GM23248 (cell line): Measurements from ENCODE around the gene VCL. TPM values are rescaled to one million over a fixed set of nuclear protein-coding genes. Genes with fewer than 3 reads are reported as not detected.
"Not testable (repeated sequence)": the region's sequence is repeated elsewhere in the genome, so short reads cannot be mapped to it uniquely, and the experiment has no call there.

ENCODE experiments used
- DNase-seq: peaks from one replicate; pipeline ENCODE4 v3.0.0-alpha.2; 2015
- H2AFZ ChIP-seq: fragments of 200-600 bp; sonication (generic); 2 replicates; pipeline ENCODE4 v1.6.1; 2016; ENCODE audit warnings: antibody characterized with exemption
- H3F3A ChIP-seq: fragments of 200-600 bp; sonication (generic); 2 replicates; pipeline ENCODE4 v1.6.1; 2016; ENCODE audit warnings: mild to moderate bottlenecking, antibody characterized with exemption, mixed run types; ENCODE audit not compliant: insufficient read depth
- H3K27ac ChIP-seq: fragments of 200-600 bp; sonication (generic); 2 replicates; pipeline ENCODE4 v1.5.1; 2016; ENCODE audit warnings: mild to moderate bottlenecking
- H3K27me3 ChIP-seq: fragments of 200-600 bp; sonication (generic); replicated peaks from 2 replicates; pipeline ENCODE4 v1.6.1; 2016; ENCODE audit warnings: mild to moderate bottlenecking; ENCODE audit not compliant: insufficient read depth
- H3K36me3 ChIP-seq: fragments of 200-600 bp; sonication (generic); 2 replicates; pipeline ENCODE4 v1.6.1; 2016; ENCODE audit warnings: low read depth, mild to moderate bottlenecking
- H3K4me1 ChIP-seq: fragments of 200-600 bp; sonication (generic); 2 replicates; pipeline ENCODE4 v1.6.1; 2016; ENCODE audit warnings: mild to moderate bottlenecking; ENCODE audit not compliant: insufficient read depth
- H3K4me2 ChIP-seq: fragments of 200-600 bp; sonication (generic); one replicate; pipeline ENCODE4 v1.6.1; 2016; ENCODE audit warnings: mild to moderate bottlenecking; ENCODE audit not compliant: unreplicated experiment
- H3K4me3 ChIP-seq: fragments of 200-600 bp; sonication (generic); 2 replicates; pipeline ENCODE4 v1.5.1; 2016; ENCODE audit warnings: mild to moderate bottlenecking
- H3K79me2 ChIP-seq: fragments of 200-600 bp; sonication (generic); 2 replicates; pipeline ENCODE4 v1.6.1; 2016; ENCODE audit warnings: mild to moderate bottlenecking; ENCODE audit not compliant: insufficient read depth
- H3K9ac ChIP-seq: fragments of 200-600 bp; sonication (generic); 2 replicates; pipeline ENCODE4 v1.6.1; 2016; ENCODE audit warnings: mild to moderate bottlenecking
- H3K9me2 ChIP-seq: fragments of 200-600 bp; sonication (generic); 2 replicates; pipeline ENCODE4 v1.6.1; 2016; ENCODE audit warnings: mixed run types, mild to moderate bottlenecking, moderate library complexity; ENCODE audit not compliant: insufficient read depth
- H3K9me3 ChIP-seq: fragments of 200-600 bp; sonication (generic); one replicate; pipeline ENCODE4 v1.6.1; 2017; ENCODE audit warnings: low read depth
- H4K20me1 ChIP-seq: fragments of 200-600 bp; sonication (generic); 2 replicates; pipeline ENCODE4 v1.6.0; 2016; ENCODE audit not compliant: insufficient read depth
- EZH2 ChIP-seq: fragments of 200-600 bp; sonication (generic); IDR thresholded peaks from 2 replicates; pipeline ENCODE4 v1.6.1; 2018; ENCODE audit warnings: antibody characterized with exemption, mild to moderate bottlenecking; ENCODE audit not compliant: insufficient read depth, poor library complexity, severe bottlenecking
- EZH2phosphoT487 ChIP-seq: fragments of 200-600 bp; sonication (generic); IDR thresholded peaks from 2 replicates; pipeline ENCODE4 v1.6.1; 2018; ENCODE audit warnings: antibody characterized with exemption, moderate library complexity, mild to moderate bottlenecking, low read depth; ENCODE audit not compliant: insufficient read depth
- WGBS, 2 experiments: methylation state at CpG; one replicate each; pipeline ENCODE4 v1.1.6; 2015 to 2017; ENCODE audit warnings: low lambda C conversion rate in 2 of 2, low coverage in 1 of 2; ENCODE audit errors: missing lambda C conversion rate in 2 of 2; 5-methylcytosine and 5-hydroxymethylcytosine counted together
- in situ Hi-C: fragments of 300-500 bp; cut with MboI; formaldehyde crosslinking; loops from 2 replicates; pipeline ENCODE4 v1.15.0; 2020
- polyA plus RNA-seq: library from polyadenylated mRNA; unstranded; fragments of >200 nt; fragmentation: Nextera tagmentation; extraction: Ambion mirVana; gene quantifications from 2 replicates; pipeline ENCODE4 v1.2.1, GENCODE V29; 2016
- total RNA-seq: library from RNA; depleted of rRNA; stranded (reverse); fragments of >200 nt; shearing (Covaris generic); gene quantifications from 2 replicates; pipeline ENCODE4 v1.2.3, GENCODE V29; 2014

VCL gene
- total and polyA plus RNA-seq, 2 experiments from 2014 or later: 177 to 235 TPM

DNA sequence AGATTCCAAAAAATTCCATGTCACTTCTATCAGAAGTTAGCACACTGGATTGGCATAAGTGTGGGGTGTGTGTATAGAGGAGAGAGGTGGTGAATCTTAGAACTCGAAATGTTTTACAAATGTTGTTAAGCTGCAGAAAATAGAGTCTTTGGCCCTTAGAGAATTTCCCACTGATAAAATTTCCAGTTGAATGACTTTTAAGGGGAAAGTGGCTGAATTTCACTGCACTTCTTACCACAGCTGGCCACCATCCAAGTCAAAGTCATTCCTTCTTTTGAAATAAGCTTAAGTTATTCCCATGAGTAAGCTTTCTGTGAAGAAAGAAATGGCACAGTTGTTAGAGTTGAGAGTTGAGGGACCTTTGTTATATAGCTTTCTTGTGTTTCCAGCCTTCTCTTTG lies 13.9 kb downstream of the VCL start:
- Histone ChIP-seq H4K20me1 (peaks cover 26% of the 10 kb centered on the region; the same call in 1 of the 2 replicates), H3K4me3 (peak overlapping the region; percentile 39), H3K27me3 (no peaks in the 10 kb centered on the region), H3K4me1 (peaks cover 71% of the 10 kb centered on the region), H3K79me2 (peaks cover 98% of the 10 kb centered on the region), H2AFZ (no peak overlapping the region), H3K9me2 (no peaks in the 10 kb centered on the region), H3F3A (peaks cover 71% of the 10 kb centered on the region), H3K9ac (peak overlapping the region; percentile 11; the same call in 1 of the 2 replicates), H3K36me3 (0 out of 2 replicates have a peak, but pooled peaks cover 6% of the 10 kb centered on the region), H3K4me2 (peak overlapping the region; percentile 71), H3K9me3 (no peaks in the 10 kb centered on the region), H3K27ac (peak overlapping the region; percentile 57)
- in situ Hi-C loops: no loop called here
- peak; percentile 95 for DNase-seq
- TF ChIP-seq EZH2: no peak
- TF ChIP-seq EZH2phosphoT487: no peak
- 5 to 14% methylated on average over 1 of the region's 1 CpG for WGBS, 2 experiments

DNA sequence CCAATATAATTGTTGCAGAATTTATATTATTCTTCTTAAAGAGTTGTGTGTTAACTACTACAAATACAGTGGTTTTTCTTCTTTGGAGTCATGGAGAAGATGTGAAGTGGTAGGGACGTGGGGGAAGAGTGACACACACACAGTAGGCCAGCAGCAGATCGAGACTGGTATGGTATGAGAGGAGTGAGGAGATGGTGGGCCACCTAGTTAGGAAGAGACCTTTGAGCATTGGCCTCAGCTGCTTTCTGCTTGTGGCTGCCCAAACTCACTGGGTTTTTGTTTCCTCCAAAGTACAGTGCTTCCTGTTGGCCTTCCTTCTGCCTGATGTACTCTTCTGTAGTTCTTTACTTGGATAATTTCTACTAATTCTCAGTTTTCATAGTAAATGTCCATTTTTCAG lies 14.6 kb downstream of the VCL start:
- TF ChIP-seq EZH2: no peak
- no peak for TF ChIP-seq EZH2phosphoT487
- in situ Hi-C loops: no loop called here
- H3K4me3 ChIP-seq: peak overlapping the region; percentile 39; the same call in 1 of the 2 replicates
- 0 out of 2 replicates have a peak, but pooled peaks cover 6% of the 10 kb centered on the region for H3K36me3 ChIP-seq
- H3K9me2 ChIP-seq: no peaks in the 10 kb centered on the region
- no peak overlapping the region for H2AFZ ChIP-seq
- no peaks in the 10 kb centered on the region for H3K9me3 ChIP-seq
- WGBS, 2 experiments: 69 to 70% methylated on average over 2 of the region's 2 CpGs
- peaks cover 65% of the 10 kb centered on the region for H3K4me1 ChIP-seq
- H3K9ac ChIP-seq: 0 out of 2 replicates have a peak overlapping the region, but pooled peaks have one; percentile 11
- peaks cover 26% of the 10 kb centered on the region; the same call in 1 of the 2 replicates for H4K20me1 ChIP-seq
- no peak for DNase-seq
- peak overlapping the region; percentile 57 for H3K27ac ChIP-seq
- peak overlapping the region; percentile 71 for H3K4me2 ChIP-seq
- H3K27me3 ChIP-seq: no peaks in the 10 kb centered on the region
- H3F3A ChIP-seq: peaks cover 66% of the 10 kb centered on the region
- H3K79me2 ChIP-seq: peaks cover 98% of the 10 kb centered on the region

DNA sequence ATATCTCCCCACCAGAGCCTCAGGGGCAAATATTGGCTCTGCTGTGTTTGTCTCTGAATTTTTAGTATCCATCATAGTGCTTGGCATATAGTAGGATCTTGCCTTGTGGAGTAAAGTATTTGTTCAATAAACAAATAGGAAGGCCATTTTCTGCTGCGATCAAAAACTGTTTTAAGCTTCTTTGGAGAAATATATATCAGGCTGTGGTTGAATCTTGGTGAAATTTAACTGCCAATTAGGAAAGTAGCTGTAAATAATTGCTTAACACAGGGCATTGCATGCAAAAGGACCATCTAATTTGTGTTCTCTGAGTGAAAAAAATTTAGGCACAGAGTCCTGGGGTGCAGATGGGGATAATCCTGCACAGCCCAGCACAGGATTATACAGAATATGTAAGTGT lies 15.1 kb downstream of the VCL start:
- Histone ChIP-seq H3K79me2 (peaks cover 98% of the 10 kb centered on the region), H3K9me2 (no peaks in the 10 kb centered on the region), H3K9me3 (no peaks in the 10 kb centered on the region), H3F3A (peaks cover 61% of the 10 kb centered on the region), H3K36me3 (0 out of 2 replicates have a peak, but pooled peaks cover 6% of the 10 kb centered on the region), H3K4me3 (no peak overlapping the region), H3K4me2 (peak overlapping the region; percentile 15), H4K20me1 (peaks cover 26% of the 10 kb centered on the region; the same call in 1 of the 2 replicates), H3K4me1 (peaks cover 59% of the 10 kb centered on the region), H3K27me3 (no peaks in the 10 kb centered on the region), H3K27ac (peak overlapping the region; percentile 57; the same call in 1 of the 2 replicates), H3K9ac (no peak overlapping the region), H2AFZ (no peak overlapping the region)
- WGBS, 2 experiments: 87 to 98% methylated on average over 1 of the region's 1 CpG
- no peak for DNase-seq
- TF ChIP-seq EZH2phosphoT487 (no peak), EZH2 (no peak)
- in situ Hi-C loops: no loop called here

DNA sequence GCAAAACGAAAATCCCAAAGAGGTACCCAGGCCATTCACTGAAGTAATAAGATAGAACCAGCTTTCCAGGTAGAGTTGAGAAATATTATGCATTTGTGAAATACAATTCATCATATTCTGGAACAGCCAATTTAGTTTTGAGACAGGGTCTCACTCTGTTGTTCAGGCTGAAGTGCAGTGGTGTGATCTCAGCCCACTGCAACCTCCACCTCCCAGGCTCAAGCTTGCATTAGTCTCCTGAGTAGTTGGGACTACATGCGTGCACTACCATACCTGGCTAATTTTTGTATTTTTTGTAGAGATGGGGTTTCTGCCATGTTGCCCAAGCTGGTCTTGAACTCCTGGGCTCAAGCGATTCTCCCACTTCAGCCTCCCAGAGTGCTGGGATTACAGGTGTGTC lies 16.7 kb downstream of the VCL start:
- DNase-seq, H3K4me3 ChIP-seq, H3K4me2 ChIP-seq, H2AFZ ChIP-seq, H3K27ac ChIP-seq, H3K9me3 ChIP-seq, H3K9me2 ChIP-seq, H3K27me3 ChIP-seq, H3K36me3 ChIP-seq, in situ Hi-C loops, H3K9ac ChIP-seq: not testable (repeated sequence)
- Histone ChIP-seq H3K79me2 (peaks cover 100% of the 10 kb centered on the region), H3K4me1 (peaks cover 45% of the 10 kb centered on the region), H4K20me1 (peaks cover 30% of the 10 kb centered on the region; the same call in 1 of the 2 replicates), H3F3A (peaks cover 55% of the 10 kb centered on the region)
- 98 to 99% methylated on average over 3 of the region's 3 CpGs for WGBS, 2 experiments

DNA sequence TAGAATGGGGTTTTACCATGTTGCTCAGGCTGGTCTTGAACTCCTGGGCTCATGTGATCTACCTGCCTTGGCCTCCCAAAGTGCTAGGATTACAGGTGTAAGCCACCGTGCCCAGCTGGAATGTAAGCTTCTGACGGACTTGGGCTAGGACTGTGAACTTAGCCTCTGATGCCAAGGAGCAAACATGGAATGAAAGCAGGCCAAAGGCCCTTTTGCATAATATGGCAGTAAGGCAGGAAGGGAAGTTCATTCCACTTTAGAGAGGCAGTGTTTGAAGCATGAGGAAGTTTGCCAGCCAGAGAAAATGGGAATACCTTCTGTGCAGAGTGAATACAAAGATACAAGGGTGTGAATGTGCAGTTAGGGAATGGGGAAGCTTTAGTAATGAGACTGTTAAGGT lies 20.3 kb downstream of the VCL start:
- Histone ChIP-seq H3K9me3 (no peaks in the 10 kb centered on the region), H3K4me2 (no peak overlapping the region), H3K9ac (no peak overlapping the region), H4K20me1 (peaks cover 30% of the 10 kb centered on the region), H3K27me3 (no peaks in the 10 kb centered on the region), H3K36me3 (no peaks in the 10 kb centered on the region; the same call in 1 of the 2 replicates), H3K9me2 (no peaks in the 10 kb centered on the region), H3K27ac (no peak overlapping the region), H2AFZ (no peak overlapping the region), H3F3A (peaks cover 51% of the 10 kb centered on the region), H3K4me3 (no peak overlapping the region), H3K79me2 (peaks cover 99% of the 10 kb centered on the region), H3K4me1 (peaks cover 38% of the 10 kb centered on the region)
- DNase-seq: no peak
- in situ Hi-C loops: no loop called here
- WGBS, 2 experiments: 75 to 80% methylated on average over 2 of the region's 2 CpGs
- TF ChIP-seq EZH2phosphoT487 (no peak), EZH2 (no peak)
